Activated CD4-positive, alpha-beta memory T cell treated with anti-CD3 and anti-CD28 coated beads, Interleukin-2, amount 10 ng/mL, durations not matched to agents 7 days and 5 days (primary cell): Measurements from ENCODE around the gene PHACTR1. TPM values are rescaled to one million over a fixed set of nuclear protein-coding genes. Genes with fewer than 3 reads are reported as not detected.

Experiments
- CTCF ChIA-PET: fragments of 350-600 bp; sonication (Branson Sonifier 250); formaldehyde crosslinking; loops from one replicate; lab custom pipeline; 2021; ENCODE audit warnings: antibody characterized with exemption, inconsistent platforms; lab: Charles Lee
- POLR2A ChIA-PET: fragments of 350-600 bp; sonication (Branson Sonifier 250); formaldehyde crosslinking; loops from one replicate; lab custom pipeline; 2021; ENCODE audit warnings: antibody characterized with exemption; lab: Charles Lee
- DNase-seq: peaks from one replicate; pipeline ENCODE4 v3.0.0-alpha.2; 2020
- H3K27ac Mint-ChIP-seq: one replicate; pipeline ENCODE4 v1.8.0; 2021; ENCODE audit warnings: mild to moderate bottlenecking, mixed read lengths
- H3K27me3 Mint-ChIP-seq: one replicate; pipeline ENCODE4 v1.8.0; 2021; ENCODE audit warnings: mixed read lengths
- H3K36me3 Mint-ChIP-seq: one replicate; pipeline ENCODE4 v1.8.0; 2021; ENCODE audit warnings: low read depth, mixed read lengths
- H3K4me1 Mint-ChIP-seq: one replicate; pipeline ENCODE4 v1.8.0; 2021; ENCODE audit warnings: mixed read lengths
- H3K4me3 Mint-ChIP-seq: one replicate; pipeline ENCODE4 v1.8.0; 2021; ENCODE audit warnings: mild to moderate bottlenecking, mixed read lengths
- H3K9me3 Mint-ChIP-seq: one replicate; pipeline ENCODE4 v1.8.0; 2021; ENCODE audit warnings: mixed read lengths
- total RNA-seq, 2 experiments: library from RNA; stranded (reverse); gene quantifications; one replicate each; pipeline ENCODE4 v1.2.3, GENCODE V29; 2021

PHACTR1 gene
- total RNA-seq, 2 experiments from 2014 or later = 0.33 to 0.53 TPM

DNA sequence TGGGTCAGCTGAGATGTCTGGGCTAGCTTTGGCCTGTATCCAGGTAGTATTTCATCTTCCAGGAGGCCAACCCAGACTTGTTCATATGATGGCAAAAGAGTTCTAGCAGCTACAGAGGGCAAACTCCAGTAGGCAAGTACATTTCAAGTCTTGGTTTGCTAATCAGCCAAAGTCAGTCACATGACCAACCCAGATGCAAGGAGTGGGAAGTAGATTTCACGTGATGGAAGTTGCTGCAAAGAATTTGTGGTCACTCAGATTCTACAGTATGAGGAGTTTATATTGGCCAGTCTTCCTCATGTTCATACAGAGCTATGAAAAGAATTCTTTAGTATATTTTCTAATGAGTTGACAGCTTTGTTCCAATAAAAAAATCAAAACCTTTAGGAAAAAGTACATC is 101.8 kb downstream of the PHACTR1 start:
- Mint-ChIP-seq H3K36me3 (no peaks in the 10 kb centered on the region), H3K4me1 (no peaks in the 10 kb centered on the region), H3K4me3 (no peak overlapping the region), H3K27ac (no peak overlapping the region), H3K9me3 (no peaks in the 10 kb centered on the region), H3K27me3 (peaks cover 2% of the 10 kb centered on the region)
- ChIA-PET CTCF (no interaction called here), POLR2A (no interaction called here)
- no peak for DNase-seq

- ChIA-PET CTCF (no interaction called here), POLR2A (no interaction called here)
- Mint-ChIP-seq H3K4me3 (no peak overlapping the region), H3K36me3 (no peaks in the 10 kb centered on the region), H3K27me3 (no peaks in the 10 kb centered on the region), H3K27ac (no peak overlapping the region), H3K4me1 (no peaks in the 10 kb centered on the region), H3K9me3 (no peaks in the 10 kb centered on the region)
- DNase-seq = no peak
Observed at GRCh38 chr6:12823847-12824246, 107.3 kb downstream of the PHACTR1 start.

DNA sequence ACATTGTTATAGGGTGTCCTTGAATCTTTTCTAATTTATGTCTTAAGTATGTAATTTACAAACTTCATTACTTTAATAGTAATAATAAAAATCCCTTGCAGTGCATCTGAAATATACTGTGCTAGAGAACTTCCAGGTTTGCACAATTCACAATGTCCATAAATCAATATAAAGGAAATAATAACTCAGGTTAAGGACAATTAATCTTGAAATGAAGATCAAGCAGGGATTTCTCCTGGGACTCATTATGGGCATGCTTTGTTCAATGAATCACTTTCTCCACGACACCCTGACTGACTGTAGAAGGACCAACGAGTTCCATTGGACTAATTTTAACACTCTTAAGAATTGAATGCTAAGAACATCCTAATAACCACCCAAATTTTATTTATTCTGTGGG is 110.0 kb downstream of the PHACTR1 start:
- no peak overlapping the region for H3K27ac Mint-ChIP-seq
- H3K4me3 Mint-ChIP-seq = no peak overlapping the region
- no peak for DNase-seq
- POLR2A ChIA-PET = no interaction called here
- H3K27me3 Mint-ChIP-seq = no peaks in the 10 kb centered on the region
- CTCF ChIA-PET = no interaction called here
- no peaks in the 10 kb centered on the region for H3K36me3 Mint-ChIP-seq
- no peaks in the 10 kb centered on the region for H3K9me3 Mint-ChIP-seq
- H3K4me1 Mint-ChIP-seq = no peaks in the 10 kb centered on the region

DNA sequence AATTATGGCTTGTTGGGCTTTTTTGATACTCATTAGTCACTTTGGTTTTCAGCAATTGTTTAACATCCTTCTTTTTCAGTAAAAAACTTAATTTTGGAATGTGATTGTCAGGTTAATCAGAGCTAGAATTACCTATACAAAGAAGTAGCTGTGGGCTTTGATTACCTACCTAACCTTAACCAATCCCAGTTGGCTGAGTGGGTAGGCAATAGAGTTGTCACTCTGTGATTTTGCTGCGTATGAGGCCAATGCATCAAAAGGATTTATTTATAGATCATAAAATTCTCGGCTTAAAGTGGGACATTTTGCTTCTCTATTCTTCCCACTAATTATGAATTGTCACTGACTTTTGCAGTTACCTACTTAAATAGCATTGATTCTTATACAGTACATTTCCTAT is 111.4 kb downstream of the PHACTR1 start:
- Mint-ChIP-seq H3K36me3 (no peaks in the 10 kb centered on the region), H3K9me3 (no peaks in the 10 kb centered on the region), H3K27me3 (no peaks in the 10 kb centered on the region), H3K27ac (no peak overlapping the region), H3K4me1 (no peaks in the 10 kb centered on the region), H3K4me3 (no peak overlapping the region)
- ChIA-PET POLR2A (no interaction called here), CTCF (no interaction called here)
- no peak for DNase-seq

GRCh38 chr6:12832226-12832735 is 115.7 kb downstream of the PHACTR1 start:
- H3K4me1 Mint-ChIP-seq = no peaks in the 10 kb centered on the region
- no peak for DNase-seq
- CTCF ChIA-PET = no interaction called here
- POLR2A ChIA-PET = no interaction called here
- no peaks in the 10 kb centered on the region for H3K36me3 Mint-ChIP-seq
- H3K27me3 Mint-ChIP-seq = peaks cover 3% of the 10 kb centered on the region
- no peak overlapping the region for H3K27ac Mint-ChIP-seq
- no peak overlapping the region for H3K4me3 Mint-ChIP-seq
- H3K9me3 Mint-ChIP-seq = no peaks in the 10 kb centered on the region

DNA sequence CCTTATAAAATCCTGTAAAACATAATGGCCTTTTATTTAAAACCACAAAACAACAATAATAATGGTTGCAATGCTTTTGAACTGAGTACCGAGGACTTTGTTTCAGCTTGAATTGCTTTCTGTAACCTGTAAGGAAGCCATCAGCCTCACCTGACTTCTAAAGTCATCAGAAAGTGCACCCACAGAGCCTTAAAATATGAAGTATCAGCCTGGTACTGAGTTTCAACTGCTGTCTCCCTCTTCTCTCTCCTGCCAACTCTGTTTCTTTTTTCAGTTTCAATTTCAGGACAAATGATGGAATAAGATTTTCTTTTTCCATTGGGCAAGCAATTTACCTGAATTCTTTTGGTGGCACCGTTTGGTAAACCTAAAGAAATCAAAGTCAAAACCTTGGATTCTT is 119.4 kb downstream of the PHACTR1 start:
- Mint-ChIP-seq H3K4me1 (no peaks in the 10 kb centered on the region), H3K9me3 (no peaks in the 10 kb centered on the region), H3K4me3 (no peak overlapping the region), H3K36me3 (no peaks in the 10 kb centered on the region), H3K27ac (no peak overlapping the region), H3K27me3 (peaks cover 3% of the 10 kb centered on the region)
- DNase-seq = no peak
- CTCF ChIA-PET = no interaction called here
- POLR2A ChIA-PET = no interaction called here

- Mint-ChIP-seq H3K27ac (no peak overlapping the region), H3K4me1 (no peaks in the 10 kb centered on the region), H3K27me3 (peaks cover 2% of the 10 kb centered on the region), H3K9me3 (no peaks in the 10 kb centered on the region), H3K36me3 (no peaks in the 10 kb centered on the region), H3K4me3 (no peak overlapping the region)
- POLR2A ChIA-PET = no interaction called here
- DNase-seq = no peak
- CTCF ChIA-PET = no interaction called here
Observed at GRCh38 chr6:12841619-12842018, 125.1 kb downstream of the PHACTR1 start.

DNA sequence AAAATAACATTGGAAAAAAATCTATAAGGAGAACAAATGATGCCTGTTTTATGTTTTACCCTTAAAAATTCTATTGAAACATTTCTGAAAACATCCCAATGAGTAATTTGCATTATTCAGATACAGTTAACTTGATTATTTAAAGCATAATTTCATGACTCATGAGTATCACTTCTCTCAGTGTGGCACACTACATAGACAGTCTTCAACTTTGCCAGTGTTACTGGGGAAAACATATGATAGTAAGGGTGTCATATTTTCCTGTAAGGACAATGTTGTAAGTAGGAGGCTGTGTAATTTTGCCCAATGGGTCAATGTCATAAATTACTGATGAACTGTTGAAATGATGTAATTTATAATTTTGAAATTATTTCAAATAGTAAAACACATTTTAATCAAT is 125.5 kb downstream of the PHACTR1 start:
- no peak overlapping the region for H3K4me3 Mint-ChIP-seq
- H3K4me1 Mint-ChIP-seq = no peaks in the 10 kb centered on the region
- no peaks in the 10 kb centered on the region for H3K27me3 Mint-ChIP-seq
- ChIA-PET CTCF (no interaction called here), POLR2A (no interaction called here)
- no peaks in the 10 kb centered on the region for H3K9me3 Mint-ChIP-seq
- no peak overlapping the region for H3K27ac Mint-ChIP-seq
- DNase-seq = no peak
- no peaks in the 10 kb centered on the region for H3K36me3 Mint-ChIP-seq

GRCh38 chr6:12842658-12843057 is 126.1 kb downstream of the PHACTR1 start:
- DNase-seq = no peak
- CTCF ChIA-PET = no interaction called here
- Mint-ChIP-seq H3K4me3 (no peak overlapping the region), H3K36me3 (no peaks in the 10 kb centered on the region), H3K27ac (no peak overlapping the region), H3K4me1 (no peaks in the 10 kb centered on the region), H3K27me3 (no peaks in the 10 kb centered on the region), H3K9me3 (no peaks in the 10 kb centered on the region)
- POLR2A ChIA-PET = no interaction called here

DNA sequence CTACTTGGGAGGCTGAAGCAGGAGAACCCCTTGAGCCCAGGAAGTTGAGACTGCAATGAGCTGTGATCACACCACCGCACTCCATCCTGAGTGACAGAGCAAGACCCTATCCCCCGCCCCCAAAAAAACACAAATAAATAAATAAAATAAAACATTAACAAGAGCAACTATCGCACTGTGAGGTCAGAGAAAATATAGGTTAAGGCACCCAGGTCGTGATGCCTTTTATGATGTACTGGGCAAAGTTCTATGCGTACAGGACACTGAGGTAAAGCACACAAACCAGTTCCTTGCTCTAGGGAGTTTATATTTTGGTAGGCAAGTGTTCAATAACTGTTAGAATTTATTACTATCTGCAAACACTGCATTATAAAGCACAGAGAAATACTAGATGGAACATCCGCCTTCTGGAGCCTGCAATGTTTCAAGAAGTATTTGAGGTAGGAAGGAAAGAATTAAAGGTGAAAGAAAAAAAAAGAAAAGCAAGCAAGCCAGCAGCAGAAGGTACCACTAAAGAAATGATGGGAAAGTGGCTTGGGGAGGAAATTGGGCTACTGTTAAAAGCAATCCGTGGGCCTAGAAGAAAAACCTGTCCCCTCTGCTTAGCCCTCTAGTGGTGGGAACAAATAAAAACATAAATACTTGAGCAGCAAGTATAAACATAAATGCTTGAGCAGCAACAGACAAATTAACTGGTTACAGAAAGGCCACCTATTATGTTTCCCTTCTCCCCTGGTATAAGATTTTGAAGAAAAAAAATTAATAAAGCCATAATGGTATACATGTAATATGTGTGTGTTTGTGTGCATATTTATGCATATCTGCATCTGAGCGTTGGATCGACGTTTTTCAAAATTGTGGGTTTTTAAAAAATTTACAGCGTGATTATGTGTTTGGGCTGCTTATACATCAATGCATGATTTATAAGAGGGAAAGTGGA is 128.0 kb downstream of the PHACTR1 start:
- no peak overlapping the region for H3K4me3 Mint-ChIP-seq
- DNase-seq = no peak
- H3K36me3 Mint-ChIP-seq = no peaks in the 10 kb centered on the region
- H3K27me3 Mint-ChIP-seq = no peaks in the 10 kb centered on the region
- H3K9me3 Mint-ChIP-seq = no peaks in the 10 kb centered on the region
- POLR2A ChIA-PET = no interaction called here
- no peak overlapping the region for H3K27ac Mint-ChIP-seq
- CTCF ChIA-PET = interaction anchor here (1.2 kb wide), 1 partner anchor 20 kb away, joined by 3 read pairs; no protein-coding TSS in a partner anchor
- no peaks in the 10 kb centered on the region for H3K4me1 Mint-ChIP-seq

GRCh38 chr6:12845224-12846004 is 128.8 kb downstream of the PHACTR1 start:
- Mint-ChIP-seq H3K36me3 (no peaks in the 10 kb centered on the region), H3K27me3 (no peaks in the 10 kb centered on the region), H3K27ac (no peak overlapping the region), H3K9me3 (no peaks in the 10 kb centered on the region), H3K4me3 (no peak overlapping the region), H3K4me1 (no peaks in the 10 kb centered on the region)
- no peak for DNase-seq
- POLR2A ChIA-PET = no interaction called here
- CTCF ChIA-PET = no interaction called here

- DNase-seq = no peak
- no peaks in the 10 kb centered on the region for H3K4me1 Mint-ChIP-seq
- CTCF ChIA-PET = no interaction called here
- no peaks in the 10 kb centered on the region for H3K9me3 Mint-ChIP-seq
- H3K36me3 Mint-ChIP-seq = no peaks in the 10 kb centered on the region
- no peak overlapping the region for H3K4me3 Mint-ChIP-seq
- H3K27me3 Mint-ChIP-seq = no peaks in the 10 kb centered on the region
- POLR2A ChIA-PET = no interaction called here
- H3K27ac Mint-ChIP-seq = no peak overlapping the region
Observed at GRCh38 chr6:12848964-12849808, 132.6 kb downstream of the PHACTR1 start.

DNA sequence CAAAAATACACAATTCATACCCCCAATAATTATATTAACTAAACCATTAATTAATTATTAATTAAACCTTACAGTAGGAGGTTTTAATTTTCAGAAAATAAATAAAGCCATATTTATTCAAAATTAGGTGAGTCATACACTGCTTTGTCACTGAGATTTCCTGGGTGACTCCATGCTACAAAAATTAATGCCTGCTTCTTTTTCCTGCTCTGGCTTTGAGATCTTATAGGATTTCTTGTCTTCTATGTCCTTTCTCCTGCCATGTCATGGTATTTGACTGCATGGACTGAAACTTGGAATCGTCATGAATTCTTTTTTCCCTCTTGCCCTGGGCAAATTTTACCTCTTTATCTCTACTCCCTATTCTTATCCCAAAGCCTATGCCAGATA is 133.2 kb downstream of the PHACTR1 start:
- ChIA-PET CTCF (no interaction called here), POLR2A (no interaction called here)
- DNase-seq = no peak
- no peaks in the 10 kb centered on the region for H3K9me3 Mint-ChIP-seq
- H3K36me3 Mint-ChIP-seq = no peaks in the 10 kb centered on the region
- H3K4me1 Mint-ChIP-seq = no peaks in the 10 kb centered on the region
- no peak overlapping the region for H3K4me3 Mint-ChIP-seq
- no peaks in the 10 kb centered on the region for H3K27me3 Mint-ChIP-seq
- H3K27ac Mint-ChIP-seq = no peak overlapping the region
